NCI-H345 treated with DMSO at 0.1 percent for 48 hours (cell line): ENCODE data around the gene NECAB2.

Experiments used
- DNase-seq: peaks from one replicate; lab custom pipeline; 2025; ENCODE audit not compliant: unreplicated experiment; lab: John Stamatoyannopoulos, UW

Gene NECAB2

DNA sequence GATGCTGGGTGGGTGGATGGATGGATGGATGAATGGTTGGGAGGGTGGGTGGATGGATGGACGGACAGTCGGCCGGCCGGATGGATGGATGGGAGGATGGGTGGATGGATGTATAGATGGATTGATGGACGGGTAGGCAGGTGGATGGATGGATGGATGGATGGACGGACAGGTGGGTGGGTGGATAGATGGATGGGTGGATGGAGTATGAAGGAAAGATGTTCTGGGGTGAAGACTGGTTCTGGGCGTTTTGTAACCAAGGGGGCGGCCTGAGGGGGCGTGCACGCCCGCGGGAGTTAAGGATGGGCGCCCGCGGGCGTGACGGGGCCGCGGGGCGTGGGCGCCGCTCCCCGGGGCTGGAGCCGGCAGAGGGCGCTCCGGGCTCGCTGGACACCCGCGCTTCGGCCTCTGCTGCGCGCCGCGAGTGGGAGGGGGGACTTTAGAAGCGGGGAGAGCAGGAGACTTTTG is at the start of gene NECAB2:
Gene NECAB2, plus strand, starts transcription at position 407 of the 468 bp plus-strand sequence. CDS start 405 bp downstream, outside the sequence.
- DNase-seq = no peak

DNA sequence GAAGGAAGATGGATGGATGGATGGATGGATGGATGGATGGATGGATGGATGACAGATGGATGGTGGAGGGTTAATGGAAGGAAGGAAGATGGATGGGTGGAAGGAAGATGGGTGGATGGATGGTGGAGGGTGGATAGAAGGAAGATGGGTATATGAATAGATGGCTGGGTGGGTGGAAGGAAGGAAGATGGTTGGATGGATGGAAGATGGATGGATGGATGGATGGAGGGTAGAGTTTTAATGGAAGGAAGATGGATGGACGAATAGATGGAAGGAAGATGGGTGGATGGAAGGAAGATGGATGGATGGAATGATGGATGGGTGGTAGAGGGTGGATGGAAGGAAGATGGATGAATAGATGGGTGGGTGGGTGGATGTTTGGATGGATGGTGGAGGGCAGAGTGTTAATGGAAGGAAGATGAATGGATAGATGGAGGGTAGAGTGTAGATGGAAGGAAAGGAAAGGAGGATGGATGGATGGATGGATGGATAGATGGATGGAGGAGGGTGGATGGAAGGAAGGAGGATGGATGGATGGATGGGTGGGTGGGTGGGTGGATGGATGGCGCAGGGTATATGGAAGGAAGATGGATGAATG is 47.1 kb upstream of the NECAB2 start:
- DNase-seq = no peak

DNA sequence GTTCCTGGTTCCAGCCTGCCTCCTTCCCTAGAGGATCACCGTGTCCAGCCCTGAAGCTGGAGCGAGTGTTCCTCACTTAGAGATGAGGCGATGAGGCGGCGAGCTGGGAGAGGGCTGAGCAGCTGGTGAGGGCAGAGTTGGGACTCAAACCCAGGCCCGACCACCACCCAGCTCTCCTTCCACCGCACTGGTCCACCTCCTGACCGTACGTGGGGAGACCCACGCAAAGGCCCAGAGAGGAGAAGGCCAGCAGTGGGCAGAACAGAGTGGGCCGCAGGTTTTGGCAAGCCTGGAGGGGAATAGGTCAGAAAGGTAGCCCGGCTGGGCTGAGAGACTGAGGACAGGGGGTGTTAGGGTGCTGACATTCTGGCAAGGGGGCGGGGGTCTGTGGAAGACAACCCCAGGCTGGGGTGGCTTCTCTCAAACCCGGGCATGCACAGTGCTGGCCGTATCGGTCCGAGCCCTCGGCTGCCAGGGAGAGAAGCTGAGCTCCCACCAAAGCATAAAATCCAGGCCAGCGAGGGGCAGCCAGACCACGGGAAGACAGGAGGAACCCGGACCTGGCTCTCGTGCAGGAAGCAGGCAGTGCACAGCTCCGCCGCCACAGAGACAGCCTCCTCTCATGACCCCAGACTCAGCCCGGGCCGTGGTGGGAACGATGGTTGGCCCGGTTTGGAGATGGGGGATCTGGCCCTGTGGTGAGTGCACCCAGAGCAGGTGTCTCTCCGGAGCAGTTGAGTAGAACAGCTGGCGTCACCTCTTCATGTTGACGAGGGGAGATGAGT is 44.3 kb upstream of the NECAB2 start:
- DNase-seq = no peak

DNA sequence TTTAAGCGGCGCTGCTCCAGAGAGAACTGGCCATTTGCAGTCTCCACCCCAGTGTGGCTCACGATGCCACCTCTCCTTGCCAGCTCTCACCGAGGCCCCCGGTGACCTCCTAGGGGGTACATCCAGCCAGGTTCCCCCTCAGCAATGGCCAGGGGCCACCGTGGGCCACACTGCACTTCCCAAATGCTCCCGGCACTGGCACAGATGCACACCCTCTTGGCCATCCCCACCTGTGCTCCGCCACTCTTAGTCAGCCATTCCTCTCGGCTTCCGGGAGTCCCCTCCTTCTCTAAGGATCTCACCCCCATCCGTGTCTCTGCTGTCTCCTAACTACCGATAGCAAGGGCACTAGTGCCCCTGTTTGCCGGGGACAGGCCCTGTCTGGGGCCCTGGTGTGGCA is 43.4 kb upstream of the NECAB2 start:
- DNase-seq = no peak

DNA sequence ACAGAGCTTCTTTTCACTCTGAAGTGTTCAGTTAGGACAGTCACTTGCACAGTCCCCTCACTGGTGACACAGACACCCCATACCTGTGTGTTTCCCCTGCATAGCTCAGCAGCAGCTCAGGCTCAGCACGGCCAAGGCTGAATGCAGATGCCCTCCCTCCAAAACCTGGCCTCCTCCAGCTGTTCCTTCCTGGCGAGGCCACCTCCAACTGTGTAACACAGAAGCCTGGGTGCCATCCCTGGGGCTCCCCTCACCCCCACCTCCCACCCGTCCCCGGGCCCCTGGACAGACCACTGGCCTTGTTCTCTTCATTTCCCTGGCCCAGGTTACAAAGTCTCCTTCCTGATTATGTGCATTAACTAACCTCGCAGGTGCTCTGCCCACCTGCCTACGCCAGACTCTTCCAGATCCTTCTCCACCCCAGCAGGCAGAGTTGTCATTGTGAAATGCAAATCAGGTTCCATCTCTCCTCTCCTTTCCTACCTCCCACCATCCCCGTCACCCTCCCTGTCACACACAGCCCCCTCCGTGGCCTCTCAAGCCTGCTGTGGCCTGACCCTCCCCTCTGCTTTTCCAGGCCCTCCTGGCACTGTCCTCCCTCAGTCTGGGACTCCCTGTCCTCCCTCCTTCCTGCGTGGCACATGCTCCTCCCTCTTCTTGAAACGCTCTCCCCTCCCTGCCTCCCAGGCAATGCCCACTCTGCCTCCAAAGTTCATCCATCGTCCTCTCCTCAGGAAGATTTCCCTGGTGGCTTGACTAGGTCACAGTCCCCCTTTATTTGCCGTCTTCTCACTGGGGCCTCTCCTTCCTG is 42.7 kb upstream of the NECAB2 start:
- no peak for DNase-seq

DNA sequence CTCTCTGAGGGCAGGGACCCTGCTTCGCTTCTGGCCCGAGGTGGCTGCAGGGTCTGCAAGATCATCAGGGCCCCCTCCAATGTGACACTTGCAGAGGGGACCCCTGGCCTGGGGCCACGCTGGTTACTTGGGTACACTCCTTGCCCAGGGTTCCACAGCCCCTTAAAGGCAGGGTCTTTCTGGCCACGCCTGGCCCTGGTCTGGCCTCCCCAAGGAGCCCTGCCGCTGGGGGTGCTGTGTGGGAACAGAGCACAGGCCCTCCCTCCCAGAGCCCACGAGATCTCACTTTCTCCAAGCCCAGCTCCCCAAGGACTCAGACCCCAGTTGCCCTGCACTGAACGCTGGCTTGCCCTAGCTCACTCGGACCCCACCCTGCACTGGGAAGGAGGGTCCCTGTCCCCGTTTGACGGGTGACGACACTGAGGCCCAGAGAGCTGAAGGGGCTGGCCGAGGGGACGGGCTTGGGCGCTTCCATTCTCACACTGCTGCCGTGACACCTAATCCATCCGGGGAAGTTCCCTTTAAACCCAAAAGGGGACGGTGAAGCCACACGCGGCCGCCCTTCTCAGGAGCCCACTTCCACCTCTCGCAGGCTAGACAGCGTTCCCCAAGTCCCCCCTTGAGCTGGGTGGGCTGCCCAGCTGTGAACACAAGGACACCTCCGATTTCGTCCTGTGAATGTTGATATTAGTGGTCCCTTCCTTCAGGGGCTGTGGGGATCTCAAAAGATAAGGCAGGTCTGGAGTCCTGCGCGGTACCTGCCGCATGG is 41.9 kb upstream of the NECAB2 start:
- no peak for DNase-seq

DNA sequence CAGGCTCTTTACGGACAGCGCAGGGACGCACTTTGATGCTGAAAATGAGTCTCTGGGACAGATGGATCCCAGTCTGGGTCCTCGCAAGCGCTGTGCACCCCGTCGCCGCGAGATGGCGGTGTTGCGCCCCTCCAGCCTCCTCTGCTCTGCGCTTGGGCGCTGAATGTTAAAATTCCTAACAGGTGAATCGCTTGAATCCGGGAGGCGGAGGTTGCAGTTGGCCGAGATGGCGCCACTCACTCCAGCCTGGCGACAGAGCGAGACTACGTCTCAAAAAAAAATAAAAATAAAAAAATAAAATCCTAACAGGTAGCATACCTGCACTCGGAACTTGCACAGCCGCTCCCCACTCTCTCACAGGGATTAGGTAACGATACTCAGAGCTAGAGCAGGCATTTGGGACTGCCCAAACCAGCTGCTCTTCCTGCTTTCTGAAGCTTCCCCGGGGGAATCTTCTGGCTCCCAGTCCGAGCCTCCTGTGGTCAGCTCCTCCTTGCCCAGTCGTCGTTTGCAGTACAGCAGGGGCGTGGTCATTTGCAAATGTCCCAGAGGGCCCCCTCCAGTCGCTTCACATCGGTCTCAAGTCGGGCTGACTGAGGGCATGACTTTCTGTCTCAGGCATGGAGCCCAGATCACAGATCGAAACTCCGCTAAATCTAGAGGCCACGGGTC is 41.2 kb upstream of the NECAB2 start:
- no peak for DNase-seq

DNA sequence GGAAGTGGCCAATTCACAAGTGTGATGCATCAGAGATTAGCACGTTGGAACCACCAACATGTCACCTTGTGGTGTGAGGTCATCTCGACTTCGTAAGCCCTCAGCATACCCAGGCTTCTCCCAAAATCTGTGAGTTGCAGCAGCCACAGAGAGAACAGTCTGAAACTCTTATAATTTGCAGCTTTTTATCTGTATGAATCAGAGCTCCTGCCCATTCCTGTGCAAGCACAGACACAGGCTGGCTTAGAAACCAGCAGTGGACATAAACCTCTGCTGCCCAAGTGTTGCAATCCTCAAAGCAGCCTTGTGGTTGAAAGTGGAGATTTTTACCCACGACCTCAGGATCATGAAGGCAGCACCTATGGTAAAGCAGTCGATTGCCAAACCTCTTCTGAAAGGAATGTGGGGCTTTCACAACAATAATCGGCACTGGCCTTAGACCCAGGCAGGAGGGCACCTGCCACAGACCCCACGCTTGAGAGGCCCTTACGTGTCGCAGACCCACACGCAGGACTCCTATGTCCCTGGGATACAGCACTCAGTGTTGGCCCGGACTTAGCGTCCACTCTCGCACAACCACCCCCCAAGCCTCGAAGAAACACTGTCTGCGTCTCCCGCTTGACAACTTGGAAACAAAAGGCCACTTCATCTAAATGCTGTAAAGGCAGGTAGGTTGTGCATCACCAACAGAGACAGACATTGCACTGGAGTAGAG is 39.5 kb upstream of the NECAB2 start:
- no peak for DNase-seq

DNA sequence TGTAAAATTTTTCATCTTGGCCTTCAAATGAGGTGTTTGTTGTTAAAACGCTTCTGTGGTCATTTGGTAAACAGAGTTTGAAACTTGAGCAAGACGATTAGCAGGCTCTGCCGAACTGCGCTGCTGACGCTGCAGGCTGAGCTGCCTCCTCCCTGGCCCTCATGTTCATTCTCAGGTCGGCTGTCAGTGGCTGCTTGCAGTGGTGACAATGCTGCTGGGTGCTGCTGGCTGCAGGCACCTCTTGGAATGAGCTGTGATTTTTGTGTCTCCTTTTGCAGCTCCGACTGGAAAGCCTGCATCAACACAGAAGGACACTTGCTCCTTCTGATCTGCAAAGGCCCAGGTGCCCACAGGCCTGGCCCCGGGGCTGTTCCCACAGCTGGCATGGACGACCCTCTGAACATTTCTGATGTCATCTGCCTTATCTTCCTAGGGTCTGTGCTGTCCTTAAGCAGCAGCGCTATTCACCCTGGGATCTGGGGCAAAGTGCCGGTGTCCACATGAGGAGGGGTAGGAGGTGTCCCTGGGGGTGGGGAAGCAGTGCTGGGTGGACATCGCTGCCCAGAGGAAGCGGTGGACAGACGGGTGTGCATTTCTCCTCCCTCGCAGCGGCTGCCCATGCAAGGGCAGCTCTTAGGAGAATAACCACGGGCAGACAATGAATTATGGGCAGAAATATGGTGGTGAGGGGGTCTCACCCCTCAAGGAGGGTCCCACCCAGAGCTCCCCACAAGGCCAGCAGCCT is 38.1 kb upstream of the NECAB2 start:
- DNase-seq = no peak

DNA sequence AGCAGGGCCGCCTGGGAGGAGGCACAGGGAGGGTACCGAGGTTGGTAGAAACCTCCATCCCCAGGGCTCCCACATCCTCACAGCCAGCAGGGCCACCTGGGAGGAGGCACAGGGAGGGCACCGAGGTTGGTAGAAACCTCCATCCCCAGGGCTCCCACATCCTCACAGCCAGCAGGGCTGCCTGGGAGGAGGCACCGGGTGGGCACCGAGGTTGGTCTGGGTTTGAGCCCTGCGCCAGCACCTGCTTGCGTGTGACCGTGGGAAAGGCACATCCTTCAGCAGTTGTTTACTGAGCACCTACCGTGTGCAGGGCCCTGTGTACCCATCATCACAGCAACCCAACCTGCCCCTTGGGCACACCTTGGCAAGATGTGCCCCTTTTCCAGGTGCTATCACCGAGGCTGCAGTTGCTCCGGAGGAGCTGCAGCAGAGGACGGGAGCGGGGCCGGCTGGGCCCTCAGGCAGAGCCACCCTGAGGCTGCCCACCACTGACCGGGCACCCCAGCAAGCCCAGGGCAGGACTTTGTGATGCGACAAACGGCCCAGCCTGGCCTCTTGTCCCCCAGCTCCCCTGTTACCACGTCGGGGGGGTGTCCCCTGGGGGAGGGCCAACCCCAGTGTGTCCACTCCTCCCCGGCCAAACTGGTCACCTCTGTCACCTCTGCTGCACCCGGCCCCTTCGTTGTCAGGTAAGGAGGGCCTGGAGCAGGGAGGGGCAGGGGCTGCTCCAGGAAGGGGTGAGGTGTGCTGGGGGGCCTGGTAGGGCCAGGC is 37.1 kb upstream of the NECAB2 start:
- no peak for DNase-seq

DNA sequence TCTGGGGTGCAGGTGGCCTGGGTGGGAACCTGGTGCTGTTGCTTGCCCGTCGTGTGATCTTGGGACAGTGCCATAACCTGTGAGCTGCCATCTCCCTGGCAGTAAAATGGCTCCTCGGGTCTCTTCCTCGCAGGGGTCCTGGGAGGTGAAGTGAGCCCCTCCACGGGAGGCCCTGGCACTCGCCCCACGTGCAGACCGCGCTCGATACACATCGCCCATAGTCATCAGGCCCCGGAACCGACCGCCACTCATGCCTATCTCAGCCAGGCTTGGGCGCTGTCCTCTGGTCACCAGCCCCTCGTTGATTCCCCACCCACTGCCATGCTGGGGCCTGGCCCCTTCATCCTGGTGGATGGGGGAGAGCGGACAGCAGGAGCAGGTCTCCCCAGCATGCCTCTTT is 36.5 kb upstream of the NECAB2 start:
- no peak for DNase-seq

DNA sequence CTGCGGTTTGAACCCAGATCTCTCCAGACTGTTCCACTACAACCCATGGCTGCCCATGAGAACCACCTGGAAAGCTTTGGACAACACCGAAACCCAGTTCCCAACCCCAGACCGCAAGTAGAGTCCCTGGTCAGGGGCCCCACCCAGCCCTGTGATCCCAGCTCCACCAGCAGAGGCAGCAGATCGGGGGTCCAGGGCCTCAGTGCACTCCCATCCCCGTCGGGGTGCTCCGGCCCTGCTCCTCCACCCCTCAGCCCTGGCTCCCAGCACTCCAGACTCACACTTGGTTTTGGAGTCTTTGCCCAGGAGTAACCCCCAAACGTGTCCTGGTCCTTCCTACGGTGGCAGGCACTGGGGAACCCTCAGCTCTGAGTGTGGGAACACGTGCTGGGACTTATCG is 35.7 kb upstream of the NECAB2 start:
- no peak for DNase-seq

DNA sequence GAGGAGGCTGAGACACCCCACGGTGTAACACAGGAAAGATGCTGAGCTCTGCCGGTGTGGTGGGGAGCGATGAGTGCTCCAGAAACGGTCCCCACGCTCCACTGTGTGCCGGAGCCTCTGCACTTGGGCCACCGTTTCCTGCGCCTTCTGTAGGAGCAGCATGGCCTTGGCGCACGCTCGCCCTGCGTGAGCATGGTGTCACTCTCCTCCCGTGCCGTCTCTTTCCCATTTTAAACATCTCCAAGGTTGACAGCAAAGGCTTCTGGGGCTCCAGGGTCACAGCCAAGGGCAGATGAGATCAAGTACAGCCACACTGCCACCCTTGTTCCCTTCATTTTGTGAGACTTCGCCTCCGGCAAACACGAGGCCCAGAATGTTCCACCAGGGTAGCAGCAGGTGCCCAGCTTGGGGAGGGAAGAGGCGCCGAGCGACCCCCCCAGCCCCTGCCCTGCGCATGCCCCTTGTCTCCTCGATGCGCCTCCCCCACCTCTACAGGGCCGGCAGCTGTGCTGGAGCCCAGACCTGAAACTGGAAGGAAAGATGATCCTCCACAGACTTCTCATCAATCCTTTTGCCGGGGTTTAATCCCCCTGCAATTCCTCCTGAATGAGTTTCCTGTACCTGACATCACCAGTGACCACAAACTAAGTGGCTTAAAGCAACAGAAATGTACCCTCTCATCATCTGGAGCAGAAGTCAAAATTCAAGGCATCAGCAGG is 34.9 kb upstream of the NECAB2 start:
- DNase-seq = no peak

DNA sequence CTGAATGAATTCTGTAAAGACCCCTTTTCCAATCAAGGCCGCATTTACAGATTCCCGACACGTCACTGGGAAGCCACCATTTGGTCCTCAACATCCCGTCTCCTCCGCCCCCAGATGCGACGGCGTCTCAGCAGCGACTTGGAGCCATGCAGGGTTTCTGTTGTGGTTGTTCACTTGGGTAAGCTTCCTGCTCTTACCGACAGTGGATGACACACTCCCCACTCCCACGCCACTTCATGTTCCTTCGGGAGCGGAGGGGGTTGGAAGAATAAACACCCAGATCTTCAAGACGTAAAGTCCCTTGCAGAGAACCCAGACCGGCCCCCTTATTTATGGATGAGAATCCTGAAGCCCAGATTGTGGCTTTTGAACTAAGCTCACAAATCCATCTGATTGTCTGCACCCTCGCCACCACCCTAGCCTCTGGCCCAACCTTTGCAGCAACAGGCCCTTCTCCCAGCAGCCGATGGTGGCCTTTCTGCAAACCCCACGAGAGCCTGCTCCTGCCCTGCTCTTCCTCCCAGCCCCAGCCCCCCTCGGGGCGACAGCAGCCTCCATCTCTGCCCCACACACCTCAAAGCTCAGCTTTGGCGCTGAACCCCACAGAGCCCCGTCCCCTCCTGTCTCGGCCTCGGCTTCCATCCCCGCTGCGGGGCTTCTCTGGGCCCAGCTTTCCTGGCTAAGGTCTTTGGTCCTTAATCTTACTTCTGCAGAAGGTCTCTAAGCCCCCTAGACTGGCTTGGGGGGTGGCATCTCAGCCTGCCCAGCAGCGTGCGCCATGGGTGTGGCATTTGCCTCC is 34.0 kb upstream of the NECAB2 start:
- no peak for DNase-seq

DNA sequence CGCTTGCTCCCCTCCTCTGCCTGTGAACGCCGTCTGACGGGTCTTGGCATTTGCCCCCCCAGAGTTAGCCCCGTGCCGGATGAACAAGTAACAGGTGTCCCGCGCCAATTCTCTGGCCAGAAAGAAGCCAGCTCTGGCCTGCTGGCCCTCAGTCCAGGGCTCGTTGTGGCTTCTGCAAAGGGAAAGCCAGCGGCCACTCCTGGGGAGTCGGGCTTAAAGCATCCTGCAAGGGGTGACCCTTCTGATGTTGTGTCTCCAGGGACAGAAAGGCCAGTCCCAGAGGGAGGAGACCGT is 33.4 kb upstream of the NECAB2 start:
- DNase-seq = no peak

DNA sequence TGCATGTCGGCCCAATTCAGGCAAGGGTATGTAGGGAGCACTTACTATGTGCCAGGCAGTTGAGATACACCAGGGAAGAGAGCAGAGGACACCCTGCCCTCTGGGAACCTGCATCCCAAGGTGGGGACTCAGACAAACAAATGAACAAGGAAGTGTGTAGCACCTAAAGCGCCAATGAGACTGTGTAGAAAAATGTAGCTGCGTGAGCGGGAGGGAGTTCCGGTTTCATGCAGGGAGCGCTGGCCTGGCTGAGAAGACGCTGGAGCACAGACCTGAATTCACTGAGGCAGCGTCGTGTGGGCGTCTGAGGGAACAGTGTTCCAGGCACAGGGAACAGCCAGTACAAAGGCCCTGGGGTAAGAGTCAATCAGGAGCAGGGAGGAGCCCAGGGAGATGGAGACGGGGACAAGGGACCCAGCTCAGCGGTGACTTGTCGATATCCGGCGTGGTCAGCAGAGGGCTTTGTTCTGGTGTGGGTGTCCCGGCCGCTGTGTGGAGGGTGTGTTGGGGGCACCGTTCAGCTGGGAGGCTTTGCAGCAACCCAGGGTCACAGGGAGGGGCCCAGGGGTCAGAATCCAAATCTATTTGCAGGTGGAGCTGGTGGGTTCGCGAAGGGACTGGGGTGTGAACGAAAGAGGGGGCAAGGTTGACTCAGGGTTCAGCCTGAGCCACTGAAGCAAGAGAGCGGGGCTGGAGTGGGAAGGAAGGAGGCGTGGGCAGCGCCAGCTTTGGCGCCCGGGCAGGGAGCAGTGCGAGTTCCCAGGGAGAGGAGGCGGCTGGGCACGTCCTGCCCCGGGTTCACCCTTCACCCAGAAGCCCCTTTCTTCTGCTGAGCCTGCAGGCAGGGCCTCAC is 32.8 kb upstream of the NECAB2 start:
- DNase-seq = no peak
